H1 (cell line): ENCODE data around the gene KIF15. TPM values are rescaled to one million over a fixed set of nuclear protein-coding genes. Genes with fewer than 3 reads are reported as not detected.

Experiments
- microRNA counts: library from miRNA; unstranded; fragments of <30 nt; microRNA quantifications from one replicate; lab custom pipeline; 2015
- polyA plus RNA-seq, 7 experiments: library from polyadenylated mRNA; depleted of rRNA in 3 of 7; stranded (reverse) in 5 of 7; unstranded in 2 of 7; fragments of >200 nt in 5 of 7; fragments of 200-250 nt in 2 of 7; gene quantifications; 1 replicate in 5 of 7; 2 replicates in 1 of 7; 4 replicates in 1 of 7; pipeline versions ENCODE4 v1.2.1 to v1.2.3, GENCODE V29; 2011 to 2013; ENCODE audit warnings: missing spikeins in 2 of 7, mixed read lengths in 2 of 7
- total RNA-seq: library from RNA; stranded (reverse); fragmentation: NEBNext Ultra II Directional; extraction: Animal tissue kit (Norgen Biotek cat#: 25700); gene quantifications from 2 replicates; pipeline ENCODE4 v1.2.1, GENCODE V29; 2021

Gene KIF15
- total and polyA plus RNA-seq, 2 of the 8 experiments (the other 6 are each of a cell fraction or from before 2014, with no cell fraction given) = 4.2 to 25.5 TPM

MicroRNAs encoded within 50 kb of the gene (microRNA counts, 767-probe panel; counts per million panel counts)
- microRNA hsa-miR-564 (lab: Ali Mortazavi, UCI) = 879 counts per million, percentile 95 among the panel's probes with 10 or more counts

Other genes starting within 250 kb of the KIF15 start
- gene ZKSCAN7, start 206.6 kb upstream of the KIF15 start, total RNA-seq = 8.5 and 8.9 TPM in 2 replicates
- gene ZKSCAN7, start 206.6 kb upstream of the KIF15 start, polyA plus RNA-seq (2011; rRNA removed) = 5.5 and 10.2 TPM in 2 replicates
- 11.7 and 13.0 TPM in 2 replicates for gene ZNF660, start 176.8 kb upstream of the KIF15 start, total RNA-seq
- 2.0 and 3.1 TPM in 2 replicates for gene ZNF660, start 176.8 kb upstream of the KIF15 start, polyA plus RNA-seq (2011; rRNA removed)
- 16.1 and 16.8 TPM in 2 replicates for gene ZNF197, start 136.8 kb upstream of the KIF15 start, total RNA-seq
- 3.9 and 4.0 TPM in 2 replicates for gene ZNF197, start 136.8 kb upstream of the KIF15 start, polyA plus RNA-seq (2011; rRNA removed)
- 19.0 and 20.0 TPM in 2 replicates for gene ZNF35, start 113.1 kb upstream of the KIF15 start, total RNA-seq
- gene ZNF35, start 113.1 kb upstream of the KIF15 start, polyA plus RNA-seq (2011; rRNA removed) = 2.0 and 2.9 TPM in 2 replicates
- 3.5 and 3.8 TPM in 2 replicates for gene ZNF502, start 49.1 kb upstream of the KIF15 start, total RNA-seq
- gene ZNF502, start 49.1 kb upstream of the KIF15 start, polyA plus RNA-seq (2011; rRNA removed) = 0.61 and 1.5 TPM in 2 replicates
- 5.3 and 6.4 TPM in 2 replicates for gene ZNF501, start 32.2 kb upstream of the KIF15 start, total RNA-seq
- 1.4 and 1.6 TPM in 2 replicates for gene ZNF501, start 32.2 kb upstream of the KIF15 start, polyA plus RNA-seq (2011; rRNA removed)
- gene KIAA1143, start 175 bp upstream of the KIF15 start, total RNA-seq = 65.1 and 67.2 TPM in 2 replicates
- gene KIAA1143, start 175 bp upstream of the KIF15 start, polyA plus RNA-seq (2011; rRNA removed) = 10.9 and 16.2 TPM in 2 replicates
- 10.8 and 11.2 TPM in 2 replicates for gene TMEM42, start 100.1 kb downstream of the KIF15 start, total RNA-seq
- 41.4 and 42.6 TPM in 2 replicates for gene TMEM42, start 100.1 kb downstream of the KIF15 start, polyA plus RNA-seq (2011; rRNA removed)
- not detected in 2 replicates for gene TGM4, start 112.8 kb downstream of the KIF15 start, total RNA-seq
- 0.02 TPM in 2 replicates for gene TGM4, start 112.8 kb downstream of the KIF15 start, polyA plus RNA-seq (2011; rRNA removed)
- 67.4 and 77.4 TPM in 2 replicates for gene ZDHHC3, start 214.4 kb downstream of the KIF15 start, total RNA-seq
- gene ZDHHC3, start 214.4 kb downstream of the KIF15 start, polyA plus RNA-seq (2011; rRNA removed) = 88.7 and 102 TPM in 2 replicates
- 86.3 and 94.5 TPM in 2 replicates for gene EXOSC7, start 214.4 kb downstream of the KIF15 start, total RNA-seq
- gene EXOSC7, start 214.4 kb downstream of the KIF15 start, polyA plus RNA-seq (2011; rRNA removed) = 75.1 and 92.7 TPM in 2 replicates